ENCODE results near the gene GDF2. TPM values are rescaled to one million over a fixed set of nuclear protein-coding genes. Genes with fewer than 3 reads are reported as not detected.

Gene GDF2
- total RNA-seq, 1 experiment from 2014 or later = not detected

DNA sequence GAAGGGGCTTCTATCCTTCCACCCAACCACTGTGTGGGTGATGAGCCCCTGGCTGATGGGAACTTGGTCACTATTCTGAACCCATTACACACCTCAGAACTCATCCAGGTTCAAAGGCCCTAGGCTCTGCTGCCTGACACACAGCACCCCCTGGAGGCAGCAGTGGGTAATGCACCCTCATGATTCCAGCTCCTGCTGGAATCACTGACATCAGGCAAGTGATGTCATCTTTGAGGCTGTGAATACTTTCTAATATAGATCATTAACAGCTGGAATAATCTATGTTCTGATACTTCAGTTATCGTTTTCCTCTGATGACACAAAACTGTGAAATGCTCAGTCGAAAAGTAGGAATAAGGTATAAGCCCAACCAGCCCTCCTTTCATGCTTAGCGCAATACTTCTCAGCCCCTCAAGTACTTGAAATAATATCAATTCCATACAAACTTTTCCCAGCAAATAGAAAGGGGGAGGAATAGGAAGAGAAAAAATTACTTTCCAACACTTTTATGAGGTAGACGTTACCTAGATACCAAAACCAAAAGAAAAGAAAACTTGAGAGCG, 18.4 kb downstream of the GDF2 start:
- Histone ChIP-seq H3K4me3 (ENCODE audit: insufficient read depth, low read depth, low read length) (no peak overlapping the region), H3K36me3 (replicated peaks; ENCODE audit: control insufficient read depth, insufficient read depth, low read length) (no peaks in the 10 kb centered on the region), H3K27me3 (ENCODE audit: control insufficient read depth, insufficient read depth, low read length) (no peaks in the 10 kb centered on the region)
- peak; percentile 92 for DNase-seq

DNA sequence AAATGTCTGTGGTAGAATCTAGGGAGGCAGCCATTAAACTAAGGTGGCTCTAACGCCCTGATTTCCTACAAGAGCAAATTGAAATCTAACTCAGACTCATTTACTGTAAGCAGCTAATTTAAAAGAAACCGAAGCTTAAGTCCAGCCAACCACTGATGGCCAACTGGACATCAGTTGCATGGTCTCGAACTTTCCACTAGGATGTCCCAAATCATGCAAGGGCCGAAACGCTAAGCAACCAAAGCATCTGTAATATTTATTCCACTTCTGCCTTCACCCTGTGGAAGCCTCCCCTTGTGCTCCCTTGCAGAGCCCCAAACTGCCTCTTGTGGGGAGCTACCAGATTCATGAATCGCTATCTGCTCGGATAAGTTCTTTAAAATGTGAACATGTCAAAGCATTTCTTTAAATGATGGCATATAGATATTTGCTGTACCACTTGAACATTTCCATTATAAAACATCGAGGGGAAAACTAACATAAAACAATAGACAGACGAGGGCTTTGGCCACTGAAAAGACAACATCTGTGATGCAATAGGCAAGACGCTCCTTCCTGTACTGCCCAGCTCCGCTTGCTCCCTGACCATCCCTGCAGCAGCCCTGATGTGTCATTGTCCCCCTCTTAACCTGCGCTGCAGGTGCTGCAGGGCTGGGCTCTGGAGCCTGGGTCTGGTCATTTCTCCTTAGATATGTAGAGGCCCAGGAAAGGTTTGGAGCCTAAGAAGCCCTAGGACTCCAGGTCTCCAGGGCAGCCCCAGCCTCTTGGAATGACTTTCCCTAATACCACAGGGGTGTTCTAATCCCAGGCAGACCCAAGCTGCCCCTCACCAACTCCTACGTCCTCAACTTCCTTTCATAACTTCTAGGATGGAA, 23.0 kb downstream of the GDF2 start:
- no peak overlapping the region for H3K4me3 ChIP-seq (ENCODE audit: insufficient read depth, low read depth, low read length)
- no peak for DNase-seq
- no peaks in the 10 kb centered on the region for H3K36me3 ChIP-seq (replicated peaks; ENCODE audit: control insufficient read depth, insufficient read depth, low read length)
- H3K27me3 ChIP-seq (ENCODE audit: control insufficient read depth, insufficient read depth, low read length) = no peaks in the 10 kb centered on the region

DNA sequence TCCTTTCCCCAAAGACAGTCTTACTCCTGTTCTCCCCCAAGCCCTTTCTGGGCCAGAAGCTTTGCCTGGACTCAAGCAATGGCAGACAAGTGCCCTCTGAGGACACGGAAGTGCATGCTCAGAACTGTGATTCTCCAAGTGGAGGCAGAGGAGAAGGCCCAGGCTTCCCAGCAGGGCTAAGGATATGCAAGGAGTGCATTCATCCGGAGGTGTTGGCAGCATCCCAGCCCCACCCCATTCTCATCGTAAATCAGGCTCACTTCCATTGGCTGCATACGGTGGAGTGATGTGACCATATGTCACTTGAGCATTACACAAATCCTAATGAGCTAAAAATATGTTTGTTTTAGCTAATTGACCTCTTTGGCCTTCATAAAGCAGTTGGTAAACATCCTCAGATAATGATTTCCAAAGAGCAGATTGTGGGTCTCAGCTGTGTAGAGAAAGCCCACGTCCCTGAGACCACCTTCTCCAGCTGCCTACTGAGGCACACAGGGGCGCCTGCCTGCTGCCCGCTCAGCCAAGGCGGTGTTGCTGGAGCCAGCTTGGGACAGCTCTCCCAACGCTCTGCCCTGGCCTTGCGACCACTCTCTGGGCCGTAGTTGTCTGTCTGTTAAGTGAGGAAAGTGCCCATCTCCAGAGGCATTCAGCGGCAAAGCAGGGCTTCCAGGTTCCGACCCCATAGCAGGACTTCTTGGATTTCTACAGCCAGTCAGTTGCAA, 24.5 kb downstream of the GDF2 start:
- Histone ChIP-seq H3K4me3 (ENCODE audit: insufficient read depth, low read depth, low read length) (no peak overlapping the region), H3K27me3 (ENCODE audit: control insufficient read depth, insufficient read depth, low read length) (no peaks in the 10 kb centered on the region), H3K36me3 (replicated peaks; ENCODE audit: control insufficient read depth, insufficient read depth, low read length) (no peaks in the 10 kb centered on the region)
- DNase-seq = no peak

GRCh38 chr10:47347303-47347675, 25.0 kb downstream of the GDF2 start:
- no peaks in the 10 kb centered on the region for H3K27me3 ChIP-seq (ENCODE audit: control insufficient read depth, insufficient read depth, low read length)
- H3K36me3 ChIP-seq (replicated peaks; ENCODE audit: control insufficient read depth, insufficient read depth, low read length) = no peaks in the 10 kb centered on the region
- no peak for DNase-seq
- no peak overlapping the region for H3K4me3 ChIP-seq (ENCODE audit: insufficient read depth, low read depth, low read length)

DNA sequence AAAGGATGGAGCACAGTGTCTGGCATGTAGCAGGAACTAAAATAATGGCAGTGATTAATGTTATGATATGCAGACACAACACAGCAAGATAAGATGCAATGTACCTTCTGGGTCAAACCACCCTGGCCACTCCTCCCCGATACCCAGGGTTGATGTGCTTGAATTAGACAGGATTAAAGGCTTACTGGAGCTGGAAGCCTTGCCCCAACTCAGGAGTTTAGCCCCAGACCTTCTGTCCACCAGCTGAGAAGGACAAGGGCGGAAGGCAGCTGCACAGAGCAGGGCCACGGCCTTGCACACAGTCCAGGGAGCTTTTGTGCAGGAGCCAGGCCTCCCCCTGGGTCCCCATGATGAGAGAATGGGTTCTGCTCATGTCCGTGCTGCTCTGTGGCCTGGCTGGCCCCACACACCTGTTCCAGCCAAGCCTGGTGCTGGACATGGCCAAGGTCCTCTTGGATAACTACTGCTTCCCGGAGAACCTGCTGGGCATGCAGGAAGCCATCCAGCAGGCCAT, 25.9 kb downstream of the GDF2 start, which contains the start of gene RBP3:
TSS of gene RBP3 (plus strand) at position 226 of the 514 bp plus-strand sequence. CDS start at position 348, 122 bp downstream.
- Histone ChIP-seq H3K4me3 (ENCODE audit: insufficient read depth, low read depth, low read length) (no peak within 1 kb of the TSS), H3K36me3 (replicated peaks; ENCODE audit: control insufficient read depth, insufficient read depth, low read length) (no peaks in the 10 kb centered on the region), H3K27me3 (ENCODE audit: control insufficient read depth, insufficient read depth, low read length) (no peaks in the 10 kb centered on the region)
- DNase-seq = no peak

GRCh38 chr10:47348661-47349470, 26.6 kb downstream of the GDF2 start:
- no peak for DNase-seq
- no peak overlapping the region for H3K4me3 ChIP-seq (ENCODE audit: insufficient read depth, low read depth, low read length)
- no peaks in the 10 kb centered on the region for H3K27me3 ChIP-seq (ENCODE audit: control insufficient read depth, insufficient read depth, low read length)
- no peaks in the 10 kb centered on the region for H3K36me3 ChIP-seq (replicated peaks; ENCODE audit: control insufficient read depth, insufficient read depth, low read length)

DNA sequence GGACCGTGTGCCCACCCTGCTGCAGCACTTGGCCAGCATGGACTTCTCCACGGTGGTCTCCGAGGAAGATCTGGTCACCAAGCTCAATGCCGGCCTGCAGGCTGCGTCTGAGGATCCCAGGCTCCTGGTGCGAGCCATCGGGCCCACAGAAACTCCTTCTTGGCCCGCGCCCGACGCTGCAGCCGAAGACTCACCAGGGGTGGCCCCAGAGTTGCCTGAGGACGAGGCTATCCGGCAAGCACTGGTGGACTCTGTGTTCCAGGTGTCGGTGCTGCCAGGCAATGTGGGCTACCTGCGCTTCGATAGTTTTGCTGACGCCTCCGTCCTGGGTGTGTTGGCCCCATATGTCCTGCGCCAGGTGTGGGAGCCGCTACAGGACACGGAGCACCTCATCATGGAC, 27.3 kb downstream of the GDF2 start:
- Histone ChIP-seq H3K36me3 (replicated peaks; ENCODE audit: control insufficient read depth, insufficient read depth, low read length) (no peaks in the 10 kb centered on the region), H3K4me3 (ENCODE audit: insufficient read depth, low read depth, low read length) (no peak overlapping the region), H3K27me3 (ENCODE audit: control insufficient read depth, insufficient read depth, low read length) (no peaks in the 10 kb centered on the region)
- no peak for DNase-seq

GRCh38 chr10:47349941-47350371, 27.7 kb downstream of the GDF2 start:
- DNase-seq = no peak
- Histone ChIP-seq H3K4me3 (ENCODE audit: insufficient read depth, low read depth, low read length) (no peak overlapping the region), H3K27me3 (ENCODE audit: control insufficient read depth, insufficient read depth, low read length) (no peaks in the 10 kb centered on the region), H3K36me3 (replicated peaks; ENCODE audit: control insufficient read depth, insufficient read depth, low read length) (no peaks in the 10 kb centered on the region)

- Histone ChIP-seq H3K4me3 (ENCODE audit: insufficient read depth, low read depth, low read length) (no peak overlapping the region), H3K27me3 (ENCODE audit: control insufficient read depth, insufficient read depth, low read length) (no peaks in the 10 kb centered on the region), H3K36me3 (replicated peaks; ENCODE audit: control insufficient read depth, insufficient read depth, low read length) (no peaks in the 10 kb centered on the region)
- DNase-seq = no peak
These were observed 28.7 kb downstream of the GDF2 start for GRCh38 chr10:47350671-47351640.

- Histone ChIP-seq H3K4me3 (ENCODE audit: insufficient read depth, low read depth, low read length) (no peak overlapping the region), H3K36me3 (replicated peaks; ENCODE audit: control insufficient read depth, insufficient read depth, low read length) (no peaks in the 10 kb centered on the region), H3K27me3 (ENCODE audit: control insufficient read depth, insufficient read depth, low read length) (no peaks in the 10 kb centered on the region)
- DNase-seq = no peak
These were observed 29.9 kb downstream of the GDF2 start for GRCh38 chr10:47351899-47352815.

DNA sequence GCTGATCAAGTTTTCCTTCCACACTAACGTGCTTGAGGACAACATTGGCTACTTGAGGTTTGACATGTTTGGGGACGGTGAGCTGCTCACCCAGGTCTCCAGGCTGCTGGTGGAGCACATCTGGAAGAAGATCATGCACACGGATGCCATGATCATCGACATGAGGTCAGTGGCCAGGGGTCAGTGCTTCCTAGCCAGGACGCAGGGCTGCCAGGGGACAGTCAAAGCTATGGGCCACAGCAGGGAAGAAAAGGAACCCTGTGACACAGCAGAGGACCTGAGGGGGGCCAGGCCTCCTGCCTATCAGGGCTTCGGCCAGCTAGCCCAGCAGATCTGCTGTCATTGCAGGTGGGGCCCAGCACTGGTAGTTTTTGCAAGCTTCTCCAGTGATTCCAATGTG, 31.1 kb downstream of the GDF2 start:
- H3K27me3 ChIP-seq (ENCODE audit: control insufficient read depth, insufficient read depth, low read length) = no peaks in the 10 kb centered on the region
- no peak overlapping the region for H3K4me3 ChIP-seq (ENCODE audit: insufficient read depth, low read depth, low read length)
- DNase-seq = no peak
- H3K36me3 ChIP-seq (replicated peaks; ENCODE audit: control insufficient read depth, insufficient read depth, low read length) = no peaks in the 10 kb centered on the region

GRCh38 chr10:47354165-47354564, 31.9 kb downstream of the GDF2 start:
- Histone ChIP-seq H3K36me3 (replicated peaks; ENCODE audit: control insufficient read depth, insufficient read depth, low read length) (no peaks in the 10 kb centered on the region), H3K27me3 (ENCODE audit: control insufficient read depth, insufficient read depth, low read length) (no peaks in the 10 kb centered on the region), H3K4me3 (ENCODE audit: insufficient read depth, low read depth, low read length) (no peak overlapping the region)
- DNase-seq = no peak
